Common myeloid progenitor, CD34-positive (primary cell): ENCODE data around the gene ATF7IP2.
A peak's percentile ranks its signal among the peaks of the same experiment; 100 is the strongest.
"Not testable (repeated sequence)": the region's sequence is repeated elsewhere in the genome, so short reads cannot be mapped to it uniquely, and the experiment has no call there.

Source experiments
- CTCF ChIA-PET: fragments of 350-600 bp; sonication (Branson Sonifier 250); formaldehyde crosslinking; loops from one replicate; lab custom pipeline; 2021; ENCODE audit warnings: antibody characterized with exemption; lab: Charles Lee
- POLR2A ChIA-PET: fragments of 350-600 bp; sonication (Branson Sonifier 250); formaldehyde crosslinking; loops from one replicate; lab custom pipeline; 2021; ENCODE audit warnings: antibody characterized with exemption; lab: Charles Lee
- DNase-seq, 3 donors: peaks; one replicate each; pipeline versions ENCODE4 v3.0.0 to v3.0.0-alpha.2; 2013
- H3K27ac ChIP-seq, 2 experiments: 1 replicate in 1 of 2; 2 replicates in 1 of 2; pipeline ENCODE4 v1.7.0; 2013; ENCODE audit warnings: inconsistent platforms in 2 of 2, low read length in 2 of 2, mild to moderate bottlenecking in 2 of 2, low read depth in 1 of 2, moderate library complexity in 1 of 2; ENCODE audit not compliant: severe bottlenecking in 2 of 2, insufficient read depth in 1 of 2, poor library complexity in 1 of 2
- H3K27me3 ChIP-seq, 5 experiments: replicated peaks in 2 of 5; 1 replicate in 3 of 5; 2 replicates in 2 of 5; pipeline versions ENCODE4 v1.6.1 to v1.7.0; 2013; ENCODE audit warnings: low read length in 4 of 5, mild to moderate bottlenecking in 2 of 5, moderate library complexity in 2 of 5, inconsistent platforms in 1 of 5; ENCODE audit not compliant: insufficient read depth in 5 of 5, control insufficient read depth in 4 of 5
- H3K36me3 ChIP-seq, 4 experiments: 1 replicate in 2 of 4; 2 replicates in 2 of 4; pipeline versions ENCODE4 v1.6.1 to v1.7.0; 2013; ENCODE audit warnings: low read length in 3 of 4, control low read depth in 1 of 4, mild to moderate bottlenecking in 1 of 4; ENCODE audit not compliant: control insufficient read depth in 4 of 4, insufficient read depth in 4 of 4
- H3K4me1 ChIP-seq, 4 experiments: 1 replicate in 3 of 4; 2 replicates in 1 of 4; pipeline versions ENCODE4 v1.6.1 to v1.7.1; 2013; ENCODE audit warnings: low read length in 3 of 4, mild to moderate bottlenecking in 3 of 4, control low read depth in 1 of 4, inconsistent platforms in 1 of 4, moderate library complexity in 1 of 4; ENCODE audit not compliant: control insufficient read depth in 4 of 4, insufficient read depth in 4 of 4; ENCODE audit errors: control extremely low read depth in 1 of 4
- H3K4me3 ChIP-seq, 7 experiments: 1 replicate in 4 of 7; 2 replicates in 3 of 7; pipeline versions ENCODE4 v1.5.1 to v1.7.0; 2013; ENCODE audit warnings: mild to moderate bottlenecking in 7 of 7, low read length in 6 of 7, moderate library complexity in 6 of 7, inconsistent platforms in 2 of 7, low read depth in 2 of 7, control low read depth in 1 of 7; ENCODE audit not compliant: insufficient read depth in 4 of 7, control insufficient read depth in 1 of 7; ENCODE audit errors: extremely low read depth in 1 of 7
- H3K9me3 ChIP-seq, 5 experiments: 1 replicate in 4 of 5; 2 replicates in 1 of 5; pipeline versions ENCODE4 v1.6.1 to v1.7.1; 2013; ENCODE audit warnings: low read length in 4 of 5, mild to moderate bottlenecking in 2 of 5, inconsistent platforms in 1 of 5, low read depth in 1 of 5, moderate library complexity in 1 of 5; ENCODE audit not compliant: control insufficient read depth in 4 of 5, insufficient read depth in 2 of 5; ENCODE audit errors: control extremely low read depth in 1 of 5
- WGBS: methylation state at CpG from one replicate; pipeline ENCODE4 v1.1.5; 2013; ENCODE audit not compliant: insufficient coverage; 5-methylcytosine and 5-hydroxymethylcytosine counted together

The ATF7IP2 gene

DNA sequence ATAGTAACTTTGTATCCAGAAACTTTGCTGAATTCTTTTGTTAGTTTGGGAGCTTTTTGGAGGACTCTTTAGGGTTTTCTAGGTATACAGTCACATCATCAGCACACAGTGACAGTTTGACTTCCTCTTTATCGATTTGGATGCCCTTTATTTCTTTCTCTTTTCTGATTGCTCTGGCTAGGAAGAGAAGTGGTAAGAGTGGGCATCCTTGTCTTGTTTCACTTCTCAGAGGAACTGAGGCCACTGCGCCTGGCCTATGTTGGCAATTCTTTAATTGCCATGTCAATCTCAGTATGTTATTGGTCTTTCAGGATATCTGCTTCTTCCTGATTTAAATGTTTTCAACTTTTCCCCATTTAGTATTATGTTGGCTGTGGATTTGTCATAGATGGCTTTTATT is 24.6 kb downstream of the ATF7IP2 start:
- CTCF ChIA-PET, result no interaction called here
- no peak for DNase-seq
- Histone ChIP-seq H3K9me3 (peaks cover 1 to 84% (median 32%) of the 10 kb centered on the region in 5 experiments), H3K4me1 (no peaks in the 10 kb centered on the region), H3K4me3 (no peak overlapping the region), H3K27ac (no peak overlapping the region), H3K36me3 (peaks cover 1 to 18% (median 8%) of the 10 kb centered on the region in 4 experiments), H3K27me3 (no peaks in the 10 kb centered on the region)
- POLR2A ChIA-PET, result no interaction called here
- 100% methylated on average over 1 of the region's 2 CpGs for WGBS

DNA sequence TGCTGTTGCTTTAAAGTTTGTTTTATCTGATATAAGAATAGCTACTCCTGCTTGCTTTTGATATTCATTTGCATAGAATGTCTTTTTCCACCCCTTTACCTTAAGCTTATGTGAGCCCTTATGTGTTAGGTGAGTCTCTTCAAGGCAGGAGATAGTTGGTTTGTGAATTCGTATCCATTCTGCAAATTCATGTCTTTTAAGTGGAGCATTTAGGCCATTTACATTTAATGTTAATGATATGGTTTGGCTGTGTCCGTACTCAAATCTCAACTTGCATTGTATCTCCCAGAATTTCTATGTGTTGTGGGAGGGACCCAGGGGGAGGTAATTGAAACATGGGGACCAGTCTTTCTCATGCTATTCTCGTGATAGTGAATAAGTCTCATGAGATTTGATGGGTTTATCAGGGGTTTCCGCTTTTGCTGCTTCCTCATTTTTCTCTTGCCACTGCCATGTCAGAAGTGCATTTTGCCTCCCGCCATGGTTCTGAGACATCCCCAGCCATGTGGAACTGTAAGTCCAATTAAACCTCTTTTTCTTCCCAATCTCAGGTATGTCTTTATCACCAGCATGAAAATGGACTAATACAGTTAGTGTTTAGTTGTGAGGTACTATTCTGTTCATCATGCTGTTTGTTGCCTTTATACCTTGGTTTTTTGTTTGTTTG is 27.2 kb downstream of the ATF7IP2 start:
- CTCF ChIA-PET, result no interaction called here

DNA sequence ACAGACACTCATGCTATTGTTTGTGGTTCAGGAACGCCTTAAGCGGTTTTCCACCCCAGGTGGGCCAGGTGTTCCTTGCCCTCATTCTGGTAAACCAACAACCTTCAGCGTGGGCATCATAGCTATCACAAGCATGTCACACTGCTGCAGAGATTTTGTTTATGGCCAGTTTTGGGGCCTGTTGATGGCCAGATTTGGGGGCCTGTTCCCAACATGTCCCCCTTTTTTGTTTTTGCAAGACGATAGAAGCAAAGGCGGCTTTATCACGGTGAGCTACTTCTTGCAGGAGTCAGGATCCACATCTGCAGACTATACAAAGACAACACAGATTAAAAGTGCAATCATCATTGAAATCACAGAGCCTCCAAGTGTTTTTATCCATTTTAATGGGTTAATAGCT is 32.3 kb downstream of the ATF7IP2 start:
- WGBS, result 100% methylated on average over 3 of the region's 6 CpGs
- peak in 2 of 3 donors; percentile 14 to 23 for DNase-seq
- Histone ChIP-seq H3K9me3 (peaks cover 6 to 60% (median 34%) of the 10 kb centered on the region in 5 experiments), H3K36me3 (peaks cover 6 to 40% (median 13%) of the 10 kb centered on the region in 4 experiments)
- POLR2A ChIA-PET, H3K27me3 ChIP-seq, H3K4me1 ChIP-seq, H3K4me3 ChIP-seq, CTCF ChIA-PET, H3K27ac ChIP-seq: not testable (repeated sequence)

More for the DNA sequence above, 27.2 kb downstream of the ATF7IP2 start:
- Histone ChIP-seq H3K27ac (no peak overlapping the region), H3K27me3 (no peaks in the 10 kb centered on the region), H3K36me3 (peaks cover 0 to 20% (median 6%) of the 10 kb centered on the region in 4 experiments), H3K4me1 (no peaks in the 10 kb centered on the region), H3K4me3 (no peak overlapping the region), H3K9me3 (peaks cover 6 to 88% (median 31%) of the 10 kb centered on the region in 5 experiments)
- WGBS, result 100% methylated on average over 1 of the region's 5 CpGs
- POLR2A ChIA-PET, result no interaction called here
- no peak for DNase-seq

DNA sequence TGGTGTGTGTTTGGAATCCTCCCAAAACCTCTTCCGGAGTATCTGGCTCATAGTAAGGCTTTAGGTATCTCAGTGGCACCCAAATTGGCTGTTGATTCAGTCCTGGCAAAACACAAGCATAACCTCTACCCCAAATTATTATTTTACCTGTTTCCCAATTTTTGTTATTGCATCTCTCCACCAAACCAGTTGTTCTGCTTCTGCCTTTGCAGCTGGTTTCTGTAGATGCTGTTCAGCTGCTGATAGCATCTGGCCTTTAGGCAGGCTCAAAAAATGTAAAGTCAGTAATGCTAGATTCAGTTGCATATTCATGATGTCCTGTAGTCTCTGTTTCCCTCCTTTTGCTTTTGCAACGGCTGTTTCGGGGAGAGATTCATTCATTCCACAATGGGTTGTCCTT is 33.8 kb downstream of the ATF7IP2 start:
- ChIA-PET CTCF (no interaction called here), POLR2A (interaction anchor here (0.6 kb wide), 1 partner anchor 1318 kb away, joined by 3 read pairs; no protein-coding TSS in a partner anchor)
- 90% methylated on average over 2 of the region's 3 CpGs for WGBS

DNA sequence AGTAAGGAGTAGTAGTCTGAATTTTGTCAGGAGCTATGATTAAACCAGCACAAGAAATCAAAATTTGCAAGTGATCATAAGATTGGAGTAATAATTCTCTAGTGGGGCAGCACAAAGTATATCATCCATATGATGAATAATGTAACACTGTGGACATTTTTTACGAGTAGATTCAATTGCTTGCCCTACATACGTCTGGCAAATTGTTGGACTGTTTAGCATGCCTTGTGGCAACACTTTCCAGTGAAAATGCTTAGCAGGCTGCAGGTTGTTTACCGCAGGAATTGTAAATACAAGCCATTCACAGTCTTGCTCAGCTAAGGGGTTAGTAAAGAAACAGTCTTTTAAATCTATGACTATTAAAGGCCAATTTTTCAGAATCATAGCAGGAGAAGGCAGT is 35.7 kb downstream of the ATF7IP2 start:
- Histone ChIP-seq H3K36me3 (peaks cover 6 to 28% (median 13%) of the 10 kb centered on the region in 4 experiments), H3K27me3 (no peaks in the 10 kb centered on the region), H3K9me3 (peaks cover 3 to 30% (median 23%) of the 10 kb centered on the region in 5 experiments), H3K27ac (no peak overlapping the region), H3K4me3 (no peak overlapping the region), H3K4me1 (peaks cover 0 to 7% (median 2%) of the 10 kb centered on the region in 4 experiments)
- POLR2A ChIA-PET, result no interaction called here
- CTCF ChIA-PET, result no interaction called here
- 100% methylated on average over 1 of the region's 3 CpGs for WGBS
- DNase-seq, result no peak

More for the DNA sequence above, 33.8 kb downstream of the ATF7IP2 start:
- peaks cover 5 to 46% (median 30%) of the 10 kb centered on the region in 5 experiments for H3K9me3 ChIP-seq
- DNase-seq, result no peak
- H3K27me3 ChIP-seq, result no peaks in the 10 kb centered on the region
- H3K4me3 ChIP-seq, result no peak overlapping the region
- peaks cover 0 to 7% (median 2%) of the 10 kb centered on the region in 4 experiments for H3K4me1 ChIP-seq
- peaks cover 6 to 39% (median 13%) of the 10 kb centered on the region in 4 experiments for H3K36me3 ChIP-seq
- no peak overlapping the region for H3K27ac ChIP-seq

DNA sequence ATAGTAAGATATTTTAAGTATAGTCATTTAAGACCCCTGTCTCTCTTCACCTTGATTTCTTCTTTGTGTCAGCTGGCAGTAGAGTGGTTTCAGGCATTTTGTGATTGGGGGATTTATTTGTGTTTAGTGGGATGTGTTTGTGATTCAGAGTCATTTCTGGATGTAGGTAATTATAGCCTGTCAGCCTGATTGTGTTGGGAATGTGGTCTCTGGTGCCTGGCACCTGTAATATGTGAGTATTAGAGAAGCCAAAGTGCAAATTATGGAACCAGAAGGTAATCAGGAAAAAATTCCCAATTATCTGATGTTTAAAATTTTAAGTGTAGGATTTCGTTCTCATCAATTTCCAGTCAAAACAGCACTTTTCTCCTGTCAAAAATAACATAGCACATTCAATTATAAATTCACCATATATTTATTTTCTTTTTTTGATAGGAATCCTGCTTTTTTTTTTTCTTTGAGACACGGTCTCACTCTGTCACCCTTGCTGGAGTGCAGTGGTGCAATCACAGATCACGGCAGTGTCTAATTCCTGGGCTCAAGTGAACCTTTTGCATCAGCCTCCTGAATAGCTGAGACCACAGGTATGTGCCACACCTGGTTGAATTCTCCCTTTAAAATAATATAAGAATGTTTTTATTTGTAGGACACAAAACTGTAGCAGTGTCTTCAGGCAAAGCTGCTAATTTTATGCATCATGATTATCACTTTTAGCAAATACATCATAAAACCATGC is 42.7 kb downstream of the ATF7IP2 start:
- no peak overlapping the region for H3K27ac ChIP-seq
- no peak overlapping the region for H3K4me3 ChIP-seq
- DNase-seq, result no peak
- peaks cover 3 to 32% (median 13%) of the 10 kb centered on the region in 4 experiments for H3K36me3 ChIP-seq
- ChIA-PET CTCF (interaction anchor here (1.0 kb wide), 1 partner anchor 13 kb away, joined by 3 read pairs; no protein-coding TSS in a partner anchor), POLR2A (no interaction called here)
- no CpG with 5 or more reads among the region's 3 CpGs for whole genome bisulfite sequencing
- no peaks in the 10 kb centered on the region for H3K27me3 ChIP-seq
- H3K4me1 ChIP-seq, result peaks cover 0 to 4% (median under 1%) of the 10 kb centered on the region in 4 experiments
- H3K9me3 ChIP-seq, result no peaks in the 10 kb centered on the region
